Mesenchymal stem cell (in vitro differentiated cells and primary cell): ENCODE measurements around the gene ZNF579.

ENCODE experiments used
- DNase-seq: peaks from one replicate; pipeline ENCODE4 v3.0.0-alpha.2; 2013
- H2AFZ ChIP-seq: one replicate; pipeline ENCODE4 v1.6.1; 2013; ENCODE audit warnings: low read depth, mild to moderate bottlenecking, control low read depth, inconsistent platforms, low read length, moderate library complexity
- H2AK5ac ChIP-seq: 2 replicates; pipeline ENCODE4 v1.6.1; 2013; ENCODE audit warnings: low read length, moderate library complexity, mild to moderate bottlenecking, inconsistent platforms; ENCODE audit not compliant: severe bottlenecking
- H2BK120ac ChIP-seq: one replicate; pipeline ENCODE4 v1.6.1; 2013; ENCODE audit warnings: low read depth, mild to moderate bottlenecking, inconsistent platforms, low read length, moderate library complexity
- H2BK12ac ChIP-seq, 2 experiments: one replicate each; pipeline ENCODE4 v1.6.1; 2013; ENCODE audit warnings: inconsistent platforms in 2 of 2, low read length in 2 of 2, mild to moderate bottlenecking in 2 of 2, moderate library complexity in 2 of 2, control low read depth in 1 of 2
- H2BK15ac ChIP-seq: one replicate; pipeline ENCODE4 v1.6.1; 2013; ENCODE audit warnings: mild to moderate bottlenecking, low read depth, inconsistent platforms; ENCODE audit not compliant: poor library complexity, severe bottlenecking
- H2BK5ac ChIP-seq: 2 replicates; pipeline ENCODE4 v1.6.1; 2013; ENCODE audit warnings: low read depth, mild to moderate bottlenecking, low read length, control low read depth, inconsistent platforms; ENCODE audit not compliant: poor library complexity, severe bottlenecking
- H3K14ac ChIP-seq, 2 experiments: one replicate each; pipeline ENCODE4 v1.6.1; 2013; ENCODE audit warnings: inconsistent platforms in 2 of 2, low read length in 2 of 2, control low read depth in 1 of 2, mild to moderate bottlenecking in 1 of 2, moderate library complexity in 1 of 2
- H3K18ac ChIP-seq, 2 experiments: one replicate each; pipeline ENCODE4 v1.6.1; 2013; ENCODE audit warnings: inconsistent platforms in 2 of 2, low read length in 2 of 2, control low read depth in 1 of 2, low read depth in 1 of 2, mild to moderate bottlenecking in 1 of 2
- H3K23ac ChIP-seq, 2 experiments: one replicate each; pipeline ENCODE4 v1.6.1; 2013; ENCODE audit warnings: inconsistent platforms in 2 of 2, low read length in 2 of 2, mild to moderate bottlenecking in 2 of 2, moderate library complexity in 2 of 2, control low read depth in 1 of 2
- H3K27ac ChIP-seq: 2 replicates; pipeline ENCODE4 v1.5.1; 2013; ENCODE audit warnings: mild to moderate bottlenecking, moderate library complexity, low read length, control low read depth, inconsistent platforms; ENCODE audit not compliant: poor library complexity, severe bottlenecking
- H3K27me3 ChIP-seq, 2 experiments: 2 replicates each; pipeline versions ENCODE4 v1.6.1 to v1.7.0; 2013; ENCODE audit warnings: low read length in 2 of 2, mild to moderate bottlenecking in 2 of 2, moderate library complexity in 2 of 2, control low read depth in 1 of 2, inconsistent platforms in 1 of 2; ENCODE audit not compliant: control insufficient read depth in 1 of 2, insufficient read depth in 1 of 2
- H3K36me3 ChIP-seq, 2 experiments: 2 replicates each; pipeline versions ENCODE4 v1.6.1 to v1.7.0; 2013; ENCODE audit warnings: low read length in 2 of 2, control low read depth in 1 of 2, inconsistent platforms in 1 of 2, low read depth in 1 of 2, mild to moderate bottlenecking in 1 of 2; ENCODE audit not compliant: insufficient read depth in 2 of 2, control insufficient read depth in 1 of 2
- H3K4ac ChIP-seq, 2 experiments: one replicate each; pipeline ENCODE4 v1.6.1; 2013; ENCODE audit warnings: inconsistent platforms in 2 of 2, low read length in 2 of 2, mild to moderate bottlenecking in 2 of 2, moderate library complexity in 2 of 2, control low read depth in 1 of 2, low read depth in 1 of 2
- H3K4me1 ChIP-seq: 2 replicates; pipeline ENCODE4 v1.6.1; 2013; ENCODE audit warnings: low read depth, low read length, control low read depth; ENCODE audit not compliant: control insufficient read depth, insufficient read depth
- H3K4me2 ChIP-seq: 2 replicates; pipeline ENCODE4 v1.6.1; 2013; ENCODE audit warnings: low read length, mild to moderate bottlenecking, inconsistent platforms; ENCODE audit not compliant: poor library complexity, severe bottlenecking
- H3K4me3 ChIP-seq, 2 experiments: 2 replicates each; pipeline versions ENCODE4 v1.5.1 to v1.7.0; 2013; ENCODE audit warnings: low read length in 2 of 2, mild to moderate bottlenecking in 2 of 2, control low read depth in 1 of 2, low read depth in 1 of 2; ENCODE audit not compliant: insufficient read depth in 1 of 2
- H3K79me1 ChIP-seq: replicated peaks from 2 replicates; pipeline ENCODE4 v1.6.1; 2013; ENCODE audit warnings: mild to moderate bottlenecking, control low read depth, low read length, inconsistent platforms; ENCODE audit not compliant: poor library complexity, severe bottlenecking
- H3K9ac ChIP-seq: 2 replicates; pipeline ENCODE4 v1.7.0; 2013; ENCODE audit warnings: mild to moderate bottlenecking, low read length, moderate library complexity
- H3K9me3 ChIP-seq: 2 replicates; pipeline ENCODE4 v1.7.0; 2013; ENCODE audit warnings: mild to moderate bottlenecking, low read length; ENCODE audit not compliant: control insufficient read depth
- H4K8ac ChIP-seq: one replicate; pipeline ENCODE4 v1.6.1; 2013; ENCODE audit warnings: inconsistent platforms, mild to moderate bottlenecking, low read length, moderate library complexity
- H4K91ac ChIP-seq: one replicate; pipeline ENCODE4 v1.6.1; 2013; ENCODE audit warnings: mild to moderate bottlenecking, low read length, inconsistent platforms
- WGBS: methylation state at CpG from one replicate; pipeline ENCODE4 v1.1.7; 2013; ENCODE audit warnings: mixed read lengths; 5-methylcytosine and 5-hydroxymethylcytosine counted together

Gene ZNF579

DNA sequence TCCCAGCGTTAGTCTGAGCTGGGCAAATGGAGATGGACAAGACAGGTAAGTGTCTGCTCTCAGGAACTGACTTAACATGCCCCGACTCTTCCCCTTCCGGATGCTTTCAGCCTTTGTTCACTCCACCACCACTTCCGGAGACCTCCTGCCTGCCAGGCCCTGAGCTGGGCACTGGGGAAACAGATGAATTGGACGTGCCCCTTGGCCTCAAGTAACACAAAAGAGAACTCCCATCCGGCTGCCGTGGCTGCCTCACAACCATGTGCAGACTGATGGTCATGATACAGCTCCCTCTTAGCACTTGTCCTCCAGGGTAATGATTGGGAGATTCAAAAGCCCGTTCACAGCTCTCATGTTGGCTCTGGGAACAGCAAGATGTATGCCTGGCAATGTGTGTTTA, 36.8 kb upstream of the ZNF579 start:
- Histone ChIP-seq H4K8ac (no peak overlapping the region), H3K4me2 (no peak overlapping the region), H3K4me1 (peaks cover 6% of the 10 kb centered on the region), H2BK5ac (no peak overlapping the region), H3K4ac (no peak overlapping the region), H3K36me3 (peaks cover 31 to 75% of the 10 kb centered on the region in 2 experiments), H3K9ac (no peak overlapping the region), H2BK120ac (no peak overlapping the region), H3K27me3 (no peaks in the 10 kb centered on the region), H3K4me3 (no peak overlapping the region), H3K23ac (no peak overlapping the region), H2BK12ac (no peak overlapping the region), H3K14ac (no peak overlapping the region), H3K79me1 (peaks cover 36% of the 10 kb centered on the region), H2AK5ac (no peak overlapping the region), H2BK15ac (no peak overlapping the region), H2AFZ (no peak overlapping the region), H3K27ac (no peak overlapping the region), H4K91ac (no peak overlapping the region), H3K9me3 (no peaks in the 10 kb centered on the region), H3K18ac (no peak overlapping the region)
- 92% methylated on average over 8 of the region's 8 CpGs for WGBS
- no peak for DNase-seq

DNA sequence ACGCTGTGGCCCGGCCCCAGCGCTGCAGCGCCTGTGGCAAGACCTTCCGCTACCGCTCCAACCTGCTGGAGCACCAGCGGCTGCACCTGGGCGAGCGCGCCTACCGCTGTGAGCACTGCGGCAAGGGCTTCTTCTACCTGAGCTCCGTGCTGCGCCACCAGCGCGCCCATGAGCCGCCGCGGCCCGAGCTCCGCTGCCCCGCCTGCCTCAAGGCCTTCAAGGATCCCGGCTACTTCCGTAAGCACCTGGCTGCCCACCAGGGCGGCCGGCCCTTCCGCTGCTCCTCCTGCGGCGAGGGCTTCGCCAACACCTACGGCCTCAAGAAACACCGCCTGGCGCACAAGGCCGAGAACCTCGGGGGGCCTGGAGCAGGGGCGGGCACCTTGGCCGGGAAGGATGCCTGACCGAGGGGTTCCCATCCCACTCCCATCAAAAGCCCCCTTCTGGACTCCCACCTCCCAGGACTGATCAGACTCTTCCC, 35.8 kb upstream of the ZNF579 start:
- Histone ChIP-seq H2BK15ac (no peak overlapping the region), H3K4me1 (peaks cover 3% of the 10 kb centered on the region), H3K27ac (no peak overlapping the region), H3K14ac (no peak overlapping the region), H3K27me3 (no peaks in the 10 kb centered on the region), H4K91ac (no peak overlapping the region), H3K4ac (no peak overlapping the region), H3K9me3 (no peaks in the 10 kb centered on the region), H3K23ac (no peak overlapping the region), H2AFZ (no peak overlapping the region), H2BK5ac (no peak overlapping the region), H4K8ac (no peak overlapping the region), H3K79me1 (peaks cover 38% of the 10 kb centered on the region), H3K9ac (no peak overlapping the region), H2BK12ac (no peak overlapping the region), H3K4me2 (no peak overlapping the region), H3K36me3 (peaks cover 31 to 71% of the 10 kb centered on the region in 2 experiments), H3K18ac (no peak overlapping the region), H2BK120ac (no peak overlapping the region), H2AK5ac (no peak overlapping the region), H3K4me3 (no peak overlapping the region)
- 99% methylated on average over 38 of the region's 38 CpGs for WGBS
- no peak for DNase-seq

- 99% methylated on average over 88 of the region's 88 CpGs for WGBS
Observed at GRCh38 chr19:55615543-55616394, 35.1 kb upstream of the ZNF579 start.

DNA sequence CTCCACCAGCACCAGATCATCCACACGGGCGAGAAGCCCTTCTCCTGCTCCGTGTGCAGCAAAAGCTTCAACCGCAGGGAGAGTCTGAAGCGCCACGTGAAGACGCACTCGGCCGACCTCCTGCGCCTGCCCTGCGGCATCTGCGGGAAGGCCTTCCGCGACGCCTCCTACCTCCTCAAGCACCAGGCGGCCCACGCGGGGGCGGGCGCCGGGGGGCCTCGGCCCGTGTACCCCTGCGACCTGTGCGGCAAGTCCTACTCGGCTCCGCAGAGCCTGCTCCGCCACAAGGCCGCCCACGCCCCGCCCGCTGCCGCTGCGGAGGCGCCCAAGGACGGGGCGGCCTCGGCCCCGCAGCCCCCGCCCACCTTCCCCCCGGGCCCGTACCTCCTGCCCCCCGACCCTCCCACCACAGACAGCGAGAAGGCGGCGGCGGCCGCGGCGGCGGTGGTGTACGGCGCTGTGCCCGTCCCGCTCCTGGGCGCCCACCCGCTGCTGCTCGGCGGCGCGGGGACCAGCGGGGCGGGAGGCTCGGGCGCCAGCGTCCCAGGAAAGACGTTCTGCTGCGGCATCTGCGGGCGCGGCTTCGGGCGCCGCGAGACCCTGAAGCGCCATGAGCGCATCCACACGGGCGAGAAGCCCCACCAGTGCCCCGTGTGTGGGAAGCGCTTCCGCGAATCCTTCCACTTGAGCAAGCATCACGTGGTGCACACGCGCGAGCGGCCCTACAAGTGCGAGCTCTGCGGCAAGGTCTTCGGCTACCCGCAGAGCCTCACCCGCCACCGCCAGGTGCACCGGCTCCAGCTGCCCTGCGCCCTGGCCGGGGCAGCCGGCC, 34.3 kb upstream of the ZNF579 start:
- Histone ChIP-seq H3K36me3 (peaks cover 34 to 72% of the 10 kb centered on the region in 2 experiments), H3K4ac (no peak overlapping the region), H3K18ac (no peak overlapping the region), H2BK12ac (no peak overlapping the region), H2AK5ac (no peak overlapping the region), H2BK15ac (no peak overlapping the region), H4K91ac (no peak overlapping the region), H3K4me3 (no peak overlapping the region), H3K9me3 (peaks cover 1% of the 10 kb centered on the region), H3K79me1 (peaks cover 47% of the 10 kb centered on the region), H3K14ac (no peak overlapping the region), H4K8ac (no peak overlapping the region), H3K4me1 (peaks cover 3% of the 10 kb centered on the region), H3K23ac (no peak overlapping the region), H3K27me3 (no peaks in the 10 kb centered on the region), H3K9ac (no peak overlapping the region), H3K4me2 (no peak overlapping the region), H2BK120ac (no peak overlapping the region), H2AFZ (no peak overlapping the region), H3K27ac (no peak overlapping the region), H2BK5ac (peak overlapping the region; percentile 14)
- DNase-seq: no peak
- 98% methylated on average over 90 of the region's 98 CpGs for WGBS

More at GRCh38 chr19:55615543-55616394, 35.1 kb upstream of the ZNF579 start:
- H3K4me2 ChIP-seq: no peak overlapping the region
- no peak overlapping the region for H3K23ac ChIP-seq
- no peak overlapping the region for H3K18ac ChIP-seq
- H2BK12ac ChIP-seq: no peak overlapping the region
- H3K9ac ChIP-seq: no peak overlapping the region
- H2BK120ac ChIP-seq: no peak overlapping the region
- H2BK5ac ChIP-seq: no peak overlapping the region
- no peaks in the 10 kb centered on the region for H3K27me3 ChIP-seq
- no peak overlapping the region for H3K4me3 ChIP-seq
- peaks cover 28 to 71% of the 10 kb centered on the region in 2 experiments for H3K36me3 ChIP-seq
- no peak overlapping the region for H4K91ac ChIP-seq
- no peaks in the 10 kb centered on the region for H3K9me3 ChIP-seq
- H3K4me1 ChIP-seq: peaks cover 3% of the 10 kb centered on the region
- H3K79me1 ChIP-seq: peaks cover 42% of the 10 kb centered on the region
- no peak overlapping the region for H4K8ac ChIP-seq
- no peak overlapping the region for H2AK5ac ChIP-seq
- H3K14ac ChIP-seq: no peak overlapping the region
- no peak overlapping the region for H2BK15ac ChIP-seq
- no peak overlapping the region for H3K27ac ChIP-seq
- no peak for DNase-seq
- no peak overlapping the region for H2AFZ ChIP-seq
- H3K4ac ChIP-seq: no peak overlapping the region
